Stimulated activated CD4-positive, alpha-beta T cell treated with anti-CD3 and anti-CD28 coated beads, Interleukin-4, amount 100 ng/mL, for 4 hours (primary cell): Measurements from ENCODE around the gene RBM33.
A peak's percentile ranks its signal among the peaks of the same experiment; 100 is the strongest.

Experiments used
- DNase-seq, 2 experiments: peaks; one replicate each; pipeline ENCODE4 v3.0.0-alpha.2; 2020

RBM33 gene

DNA sequence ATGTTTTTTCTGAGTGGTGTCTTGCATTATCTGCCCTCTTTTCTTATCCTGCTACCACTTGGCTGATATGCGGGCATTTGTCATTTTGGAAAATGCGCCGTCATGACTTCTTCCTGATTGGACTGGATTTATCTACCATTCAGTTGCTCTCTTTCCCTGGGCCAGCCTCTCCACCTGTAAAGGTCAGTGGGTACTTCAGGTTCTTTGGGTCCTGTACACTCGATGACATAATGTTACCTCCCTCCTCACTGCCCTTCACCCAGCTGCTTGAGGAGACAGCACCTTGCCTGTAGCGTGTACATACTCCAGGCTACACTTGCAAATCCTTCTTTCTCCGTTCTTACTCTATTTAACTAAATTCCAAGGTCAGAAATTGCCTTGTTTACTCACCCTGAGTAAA, 83.7 kb downstream of the RBM33 start:
- no peak for DNase-seq

DNA sequence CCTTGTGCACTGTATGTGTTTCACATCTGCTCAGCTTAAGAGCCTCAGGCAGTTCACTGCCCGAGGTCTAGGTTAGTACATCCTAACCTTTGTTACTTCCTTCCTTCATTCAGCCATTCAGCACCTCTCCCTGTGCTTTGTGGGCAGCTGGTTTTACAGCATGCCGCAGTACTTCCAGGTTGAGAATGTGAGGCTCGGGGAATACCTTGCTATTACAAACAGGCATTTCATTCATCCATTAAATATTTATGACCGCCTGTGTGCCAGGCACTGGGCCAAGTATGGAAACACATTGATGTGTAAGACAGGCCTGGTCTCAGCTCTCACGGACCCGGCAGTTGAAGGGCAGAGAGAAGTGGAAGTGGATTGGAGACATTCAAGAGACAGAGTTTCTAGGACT, 85.4 kb downstream of the RBM33 start:
- DNase-seq: no peak

DNA sequence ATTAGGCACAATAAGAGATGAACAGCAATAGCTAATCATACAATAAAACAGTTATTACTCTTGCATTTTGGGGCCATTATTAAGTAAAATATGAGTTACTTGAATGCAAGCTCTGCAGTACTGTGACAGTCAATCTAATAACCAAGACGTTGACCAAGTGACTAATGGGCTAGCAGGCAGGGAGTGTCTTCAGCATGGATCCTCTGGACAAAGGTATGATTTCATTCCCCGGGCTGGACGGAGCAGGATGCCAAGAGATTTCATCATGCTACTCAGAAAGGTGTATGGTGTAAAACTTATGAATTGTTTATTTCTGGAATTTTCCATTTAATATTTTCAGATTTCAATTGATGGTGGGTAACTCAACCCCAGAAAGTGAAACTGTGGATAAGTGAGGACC, 86.9 kb downstream of the RBM33 start:
- no peak for DNase-seq

DNA sequence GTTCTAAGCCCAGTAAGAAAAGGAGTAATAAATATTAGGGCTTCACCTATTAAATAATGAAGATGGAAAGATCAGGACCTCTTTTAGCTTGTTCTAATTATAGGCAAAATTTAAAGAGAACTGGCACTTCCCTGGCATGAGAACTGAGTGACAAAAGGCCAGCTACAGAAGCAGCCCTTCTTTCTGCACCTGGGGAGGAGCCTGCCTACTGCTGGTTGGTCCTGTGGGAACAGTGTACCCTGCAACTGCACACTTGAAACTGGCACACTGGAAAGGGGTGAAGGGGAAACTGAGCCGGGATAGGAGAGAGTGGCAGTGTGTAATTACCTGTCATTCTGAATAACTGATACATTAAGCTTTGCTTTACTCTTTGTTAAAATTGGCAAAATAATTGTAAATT, 87.4 kb downstream of the RBM33 start:
- DNase-seq: no peak

DNA sequence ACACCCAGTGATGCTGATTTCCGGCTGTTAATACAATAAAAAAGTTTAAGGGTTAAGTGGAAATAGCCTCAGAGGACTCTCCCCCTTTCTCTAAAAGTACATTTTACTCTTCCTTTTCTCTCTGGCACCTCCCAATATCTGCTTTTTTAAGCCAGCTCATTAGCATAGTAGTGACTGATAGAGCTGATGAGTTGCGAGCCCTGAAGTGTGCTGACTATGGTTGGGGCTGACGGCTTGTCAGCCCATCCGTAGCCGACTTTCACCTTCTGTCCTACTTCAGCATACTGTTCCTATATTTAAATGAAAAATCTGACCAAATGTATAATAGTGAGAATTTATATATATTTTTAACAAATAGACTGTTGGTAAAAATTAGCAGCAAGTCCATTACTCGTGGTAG, 87.8 kb downstream of the RBM33 start:
- DNase-seq: no peak

DNA sequence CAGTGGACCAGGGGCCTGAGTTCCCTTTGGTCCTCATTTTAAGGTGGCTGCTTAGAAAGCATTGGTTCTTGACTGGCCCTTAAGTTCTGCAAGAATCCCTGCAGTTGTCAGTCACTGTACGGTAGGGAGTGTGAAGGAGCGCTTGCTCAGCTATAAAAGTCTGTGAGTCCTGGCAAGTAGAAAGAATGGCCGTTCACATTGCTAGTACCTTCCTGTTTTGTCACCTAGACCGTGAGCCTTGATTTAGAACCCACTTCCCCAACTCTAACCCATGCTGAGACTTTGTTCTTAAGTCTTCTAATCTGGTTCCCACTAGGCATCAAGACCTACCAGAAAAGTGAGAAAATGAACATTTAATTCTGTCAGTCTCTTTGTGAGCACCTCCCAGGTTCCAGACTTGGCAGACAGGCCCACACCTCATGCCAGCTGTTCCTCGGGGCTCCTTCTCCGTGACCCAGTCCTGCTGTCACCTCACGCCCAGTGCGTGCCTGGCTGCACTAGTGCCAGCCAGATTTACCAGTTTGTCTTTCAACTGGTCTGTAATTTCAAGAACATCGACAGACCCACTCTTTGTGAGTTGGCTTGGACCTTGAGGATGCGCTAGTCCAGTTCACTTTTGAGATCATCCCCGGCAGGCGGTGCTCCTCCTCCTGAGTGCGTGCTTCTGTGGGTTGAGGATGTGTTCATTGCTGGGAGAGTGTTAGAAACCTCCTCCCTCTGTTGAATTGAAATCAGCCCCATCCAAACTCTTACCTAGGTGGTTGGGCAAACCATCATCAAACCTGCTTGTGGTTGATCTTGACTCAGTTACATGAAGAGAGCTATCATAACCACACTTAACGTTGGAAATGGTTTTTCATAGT, 89.4 kb downstream of the RBM33 start:
- DNase-seq: no peak

DNA sequence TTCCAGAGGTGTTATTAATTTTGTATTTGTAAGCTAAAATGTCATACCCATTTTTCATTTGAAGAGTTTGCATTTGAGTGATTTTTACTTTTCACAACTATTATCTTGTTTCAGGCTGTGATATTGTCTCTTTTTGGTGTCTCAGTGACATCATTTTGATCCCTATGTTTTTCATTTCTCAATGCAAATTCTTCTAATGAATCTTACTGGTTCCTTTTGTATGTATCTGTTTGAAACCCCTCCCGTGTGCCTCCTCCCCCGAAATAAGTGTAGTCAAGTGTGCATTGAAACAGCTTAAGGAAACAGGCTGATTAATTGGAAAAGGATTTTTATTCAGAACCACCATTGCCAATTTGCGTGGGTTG, 90.0 kb downstream of the RBM33 start:
- no peak for DNase-seq

DNA sequence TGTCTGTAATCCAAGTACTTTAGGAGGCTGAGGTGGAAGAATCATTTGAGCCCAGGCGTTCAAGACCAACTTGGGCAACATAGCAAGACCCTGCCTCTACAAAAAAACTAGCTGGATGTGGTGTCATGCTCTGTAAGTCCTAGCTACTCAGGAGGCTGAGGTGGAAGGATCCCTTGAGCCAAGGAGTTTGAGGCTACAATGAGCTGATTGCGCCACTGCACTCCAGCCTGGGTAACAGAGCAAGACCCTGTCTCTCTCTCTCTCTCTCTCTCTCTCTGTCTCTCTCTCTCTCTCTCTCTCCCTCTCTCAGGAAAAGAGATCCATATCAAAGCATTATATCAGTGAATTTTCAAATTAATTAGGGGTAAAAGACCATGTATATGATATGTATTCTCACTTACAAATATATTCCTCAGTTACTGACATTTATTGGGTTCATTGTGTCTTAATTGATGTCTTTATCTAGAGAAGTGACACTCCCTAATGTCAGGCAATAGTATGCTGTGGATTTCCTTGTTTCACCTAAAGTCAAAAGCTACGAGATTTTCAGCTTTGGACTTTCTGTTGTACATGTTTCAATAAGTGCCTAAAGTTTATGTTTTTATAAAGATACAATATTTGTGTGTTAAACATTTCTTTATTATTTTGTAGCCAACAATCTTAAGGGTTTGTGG, 91.1 kb downstream of the RBM33 start:
- no peak for DNase-seq

DNA sequence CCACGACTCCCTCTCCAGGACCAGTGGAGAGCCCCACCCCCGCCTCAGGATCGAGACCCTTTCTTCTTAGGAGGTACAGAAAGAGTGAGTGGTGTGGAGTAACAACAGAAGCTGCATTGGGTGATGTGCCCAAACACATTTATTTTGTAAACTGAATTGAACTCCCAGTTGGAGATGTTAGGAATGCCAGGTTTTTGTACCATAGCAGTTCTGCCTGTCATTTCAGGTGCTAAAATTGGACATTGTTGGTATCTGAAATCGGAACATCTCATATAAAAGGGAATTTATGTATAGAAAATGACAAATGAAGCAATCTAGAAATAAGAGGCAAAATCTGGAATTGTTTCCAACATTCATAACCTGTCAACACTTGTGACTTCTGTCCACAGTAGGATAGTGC, 93.1 kb downstream of the RBM33 start:
- no peak for DNase-seq

DNA sequence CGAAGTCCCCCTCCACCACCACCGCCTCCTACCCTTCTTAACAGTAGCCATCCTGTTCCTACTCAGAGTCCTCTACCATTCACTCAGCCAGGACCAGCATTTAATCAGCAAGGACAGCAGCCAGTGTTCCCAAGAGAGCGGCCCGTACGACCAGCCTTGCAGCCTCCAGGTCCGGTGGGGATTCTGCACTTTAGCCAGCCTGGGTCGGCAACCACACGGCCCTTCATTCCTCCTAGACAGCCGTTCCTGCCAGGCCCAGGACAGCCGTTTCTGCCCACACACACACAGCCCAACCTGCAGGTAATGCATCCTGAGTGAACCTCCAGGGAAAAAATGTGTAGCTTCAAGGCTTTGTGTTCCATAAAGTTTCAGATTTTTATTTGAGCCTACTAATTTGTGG, 93.6 kb downstream of the RBM33 start:
- DNase-seq: no peak

DNA sequence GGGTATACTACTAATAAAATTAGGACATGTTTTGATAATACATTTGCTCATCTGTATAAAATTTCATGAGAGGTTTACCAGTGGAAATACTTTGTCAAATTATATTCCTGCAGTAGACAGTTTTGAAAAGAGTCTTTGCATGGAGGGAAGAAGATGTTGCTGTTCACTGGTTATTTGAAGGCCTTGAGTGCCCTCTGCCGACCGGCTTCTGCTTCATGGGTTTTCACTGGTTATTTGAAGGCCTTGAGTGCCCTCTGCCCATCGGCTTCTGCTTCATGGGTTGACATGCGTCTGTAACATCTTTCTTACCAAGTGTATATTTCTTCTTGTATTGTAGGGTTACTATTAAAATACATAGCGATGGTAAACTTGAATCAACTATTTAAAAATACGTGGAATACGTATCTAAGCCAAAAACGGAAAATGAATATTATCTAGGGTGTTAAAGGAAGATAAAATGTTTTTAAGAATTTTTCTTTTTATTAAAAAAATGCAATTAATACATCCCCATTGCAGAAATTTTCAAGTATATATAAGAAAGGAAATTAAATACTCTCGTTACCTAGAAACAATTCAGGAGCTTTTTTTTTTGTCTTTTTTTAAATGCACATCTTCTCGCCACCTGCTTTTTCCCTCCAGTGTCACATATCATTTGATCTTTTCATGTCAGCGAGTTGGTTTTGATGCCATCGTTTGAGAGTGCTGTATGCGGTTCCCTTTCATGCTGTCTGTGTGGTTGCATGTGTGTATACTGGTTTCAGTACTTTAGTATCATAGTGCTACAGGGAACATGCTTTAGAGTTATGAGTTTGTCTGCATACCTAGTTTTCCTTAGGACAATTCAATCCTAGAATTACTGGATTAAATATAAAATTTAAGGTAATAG, 94.4 kb downstream of the RBM33 start:
- DNase-seq: peak; percentile 53 to 59

DNA sequence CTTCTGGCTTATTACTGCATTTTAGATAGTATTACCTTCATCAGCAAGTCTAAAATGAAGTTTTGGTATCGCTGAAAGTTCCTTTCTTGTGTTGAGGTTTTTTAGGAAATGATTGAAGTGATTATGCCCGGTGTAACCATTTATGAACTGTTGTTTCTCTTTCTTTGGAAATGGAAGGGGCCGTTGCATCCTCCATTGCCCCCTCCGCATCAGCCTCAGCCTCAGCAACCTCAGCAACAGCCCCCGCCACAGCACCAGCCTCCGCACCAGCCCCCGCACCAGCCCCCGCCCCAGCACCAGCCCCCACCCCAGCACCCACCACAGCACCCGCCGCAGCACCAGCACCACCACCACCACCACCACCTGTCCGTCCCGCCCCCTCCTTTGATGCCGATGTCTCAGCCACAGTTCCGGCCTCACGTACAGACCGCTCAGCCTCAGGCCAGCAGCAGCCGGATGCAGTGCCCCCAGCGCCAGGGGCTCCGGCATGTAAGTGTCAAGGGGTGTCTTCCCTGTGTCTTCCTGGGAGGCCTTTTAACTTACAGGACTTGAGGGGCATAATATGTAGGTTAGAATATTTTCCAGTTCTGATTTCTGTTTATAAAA, 95.2 kb downstream of the RBM33 start:
- no peak for DNase-seq

DNA sequence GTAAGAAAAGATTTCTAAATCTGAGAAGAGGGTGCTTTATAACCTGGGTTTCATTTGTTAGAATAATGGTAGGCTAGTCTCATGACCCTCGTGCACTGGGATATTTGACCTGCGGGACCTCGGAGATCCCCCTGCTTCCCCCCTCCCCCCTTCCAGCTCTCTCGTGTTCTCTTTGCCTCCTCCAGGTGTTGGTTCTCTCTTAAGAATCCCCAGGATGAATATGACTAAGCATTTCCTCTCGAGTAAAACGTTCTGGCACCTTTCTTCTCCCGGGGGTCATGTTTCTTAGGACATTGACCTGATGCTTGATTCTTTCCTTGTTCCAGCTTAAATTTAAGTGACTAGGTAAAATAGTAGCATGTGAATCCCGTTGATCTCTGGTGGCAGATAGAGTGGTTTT, 96.6 kb downstream of the RBM33 start:
- DNase-seq: no peak

DNA sequence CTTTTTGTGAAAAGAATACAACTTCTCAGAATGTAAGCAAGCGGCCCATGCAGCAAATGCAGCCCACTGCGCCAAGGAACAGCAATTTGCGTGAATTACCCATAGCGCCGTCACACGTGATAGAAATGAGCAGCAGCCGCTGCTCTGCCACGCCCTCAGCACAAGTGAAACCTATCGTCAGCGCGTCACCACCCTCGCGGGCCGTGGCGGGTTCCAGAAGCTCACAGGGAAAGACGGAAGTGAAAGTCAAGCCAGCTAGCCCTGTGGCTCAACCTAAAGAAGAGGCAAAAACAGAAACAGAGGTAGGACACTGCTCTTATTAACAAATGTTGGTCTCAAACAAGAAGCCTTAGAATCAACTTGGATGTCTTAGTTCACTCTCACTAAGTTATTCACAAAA, 97.3 kb downstream of the RBM33 start:
- DNase-seq: no peak

DNA sequence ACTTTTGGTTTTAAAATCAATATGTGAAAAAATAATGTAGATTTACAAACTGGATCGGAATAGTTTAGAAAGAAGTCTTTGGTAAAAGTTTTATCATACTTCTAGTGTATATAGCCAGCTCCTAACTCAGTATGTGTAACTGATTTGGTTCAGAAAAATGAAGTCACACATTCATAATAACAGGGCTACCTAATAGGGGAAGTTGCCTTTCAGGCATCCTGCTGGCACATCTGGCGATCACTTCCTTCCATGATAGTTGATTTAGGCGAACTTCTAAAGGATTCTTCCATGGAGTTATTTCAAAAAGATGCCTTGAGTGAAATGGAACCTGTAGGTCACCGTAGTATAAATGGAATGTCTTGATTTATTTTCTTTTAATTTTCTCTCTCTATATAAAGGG, 98.7 kb downstream of the RBM33 start:
- DNase-seq: no peak

DNA sequence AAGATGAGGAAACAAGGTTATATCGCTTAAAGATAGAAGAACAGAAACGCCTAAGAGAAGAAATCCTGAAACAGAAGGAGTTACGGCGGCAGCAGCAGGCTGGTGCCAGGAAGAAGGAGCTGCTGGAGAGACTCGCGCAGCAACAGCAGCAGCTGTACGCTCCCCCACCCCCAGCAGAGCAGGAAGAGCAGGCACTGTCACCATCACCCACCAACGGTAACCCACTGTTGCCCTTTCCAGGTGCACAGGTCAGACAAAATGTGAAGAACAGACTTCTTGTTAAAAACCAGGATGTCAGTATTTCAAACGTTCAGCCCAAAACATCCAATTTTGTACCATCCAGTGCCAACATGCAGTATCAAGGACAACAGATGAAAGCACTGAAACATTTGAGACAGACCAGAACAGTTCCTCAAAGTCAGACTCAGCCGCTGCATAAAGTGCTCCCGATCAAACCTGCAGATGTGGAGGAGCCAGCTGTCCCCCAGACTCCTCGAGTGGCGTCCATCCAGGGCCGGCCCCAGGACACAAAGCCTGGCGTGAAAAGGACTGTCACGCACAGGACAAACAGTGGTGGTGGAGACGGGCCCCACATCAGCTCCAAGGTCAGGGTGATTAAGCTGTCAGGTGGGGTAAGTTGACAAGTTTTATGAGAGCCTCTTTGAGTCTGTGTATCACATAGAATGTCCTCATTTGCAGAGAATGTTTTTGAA, 100.7 kb downstream of the RBM33 start:
- no peak for DNase-seq

DNA sequence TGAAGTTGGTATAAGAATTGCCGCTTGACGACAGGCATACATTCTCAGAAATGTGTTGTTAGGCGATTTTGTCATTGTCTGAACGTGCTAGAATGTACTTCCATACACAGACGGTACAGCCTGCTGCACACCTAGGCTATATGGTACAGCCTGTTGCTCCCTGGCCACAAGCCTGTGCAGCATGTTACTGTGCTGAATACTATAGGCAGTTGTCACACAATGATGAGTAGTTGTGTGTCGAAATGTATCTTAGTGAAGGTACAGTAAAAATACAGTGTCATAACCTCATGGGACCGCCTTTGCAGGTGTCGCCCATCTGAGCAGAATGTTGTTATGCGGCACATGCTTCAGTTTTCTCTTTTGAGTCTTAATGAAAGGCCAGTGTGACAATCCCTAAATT, 101.3 kb downstream of the RBM33 start:
- no peak for DNase-seq

DNA sequence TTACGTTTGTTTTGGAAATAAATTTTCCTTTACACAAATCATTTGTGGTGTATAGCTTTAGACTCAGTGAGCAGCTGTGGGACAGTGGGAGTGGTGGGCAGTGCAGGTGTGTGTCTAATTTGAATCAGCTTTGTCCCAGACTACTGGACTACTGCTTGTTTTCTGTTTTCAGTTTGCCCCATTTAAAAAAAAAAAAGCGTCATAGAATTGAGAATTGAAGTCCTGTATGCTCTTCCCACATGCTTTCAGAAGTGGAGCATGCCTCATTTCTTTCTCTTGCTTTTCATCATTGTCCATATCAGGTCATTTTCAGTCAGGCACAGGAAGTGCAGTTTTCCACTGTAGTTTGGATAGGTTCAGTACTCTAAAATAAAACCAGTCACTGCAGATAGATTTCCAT, 101.7 kb downstream of the RBM33 start:
- DNase-seq: no peak

DNA sequence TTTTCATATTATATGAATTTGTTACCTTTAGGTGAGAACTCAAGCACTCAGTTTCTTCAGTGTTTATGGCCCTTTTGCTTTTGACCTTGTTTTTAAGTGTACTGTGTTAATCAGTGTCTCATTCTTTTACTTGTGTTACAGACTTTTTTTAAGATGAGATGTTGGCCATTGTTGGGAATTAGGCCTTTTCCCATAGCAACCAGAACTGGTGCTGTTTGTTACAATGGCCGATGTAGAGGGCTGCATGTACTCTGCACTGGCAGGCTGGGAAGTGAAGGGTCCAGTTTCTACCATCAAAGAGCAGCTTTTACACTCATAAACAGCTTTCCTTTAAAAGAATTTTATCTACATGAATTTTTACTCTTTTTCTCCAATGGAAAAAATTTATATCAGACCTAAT, 102.7 kb downstream of the RBM33 start:
- DNase-seq: no peak

DNA sequence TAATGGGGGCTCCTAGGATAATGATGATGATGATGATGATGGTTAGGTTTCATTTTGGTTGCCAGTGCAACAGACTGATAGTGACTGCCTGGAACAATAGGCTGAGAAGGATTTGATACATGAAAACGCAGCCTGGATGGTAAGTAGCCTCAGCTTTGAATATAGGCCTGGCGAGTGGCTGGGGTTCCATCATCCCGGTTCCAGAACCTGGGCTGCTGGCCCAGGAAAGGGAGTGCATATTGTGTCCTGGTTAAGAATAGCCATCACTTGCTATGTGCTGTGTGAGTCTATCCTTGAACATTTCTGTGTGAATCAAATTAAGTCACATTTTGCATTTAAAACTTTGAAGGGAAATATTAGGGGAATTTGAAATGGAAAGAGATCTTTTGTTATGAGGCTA, 105.1 kb downstream of the RBM33 start:
- DNase-seq: no peak

DNA sequence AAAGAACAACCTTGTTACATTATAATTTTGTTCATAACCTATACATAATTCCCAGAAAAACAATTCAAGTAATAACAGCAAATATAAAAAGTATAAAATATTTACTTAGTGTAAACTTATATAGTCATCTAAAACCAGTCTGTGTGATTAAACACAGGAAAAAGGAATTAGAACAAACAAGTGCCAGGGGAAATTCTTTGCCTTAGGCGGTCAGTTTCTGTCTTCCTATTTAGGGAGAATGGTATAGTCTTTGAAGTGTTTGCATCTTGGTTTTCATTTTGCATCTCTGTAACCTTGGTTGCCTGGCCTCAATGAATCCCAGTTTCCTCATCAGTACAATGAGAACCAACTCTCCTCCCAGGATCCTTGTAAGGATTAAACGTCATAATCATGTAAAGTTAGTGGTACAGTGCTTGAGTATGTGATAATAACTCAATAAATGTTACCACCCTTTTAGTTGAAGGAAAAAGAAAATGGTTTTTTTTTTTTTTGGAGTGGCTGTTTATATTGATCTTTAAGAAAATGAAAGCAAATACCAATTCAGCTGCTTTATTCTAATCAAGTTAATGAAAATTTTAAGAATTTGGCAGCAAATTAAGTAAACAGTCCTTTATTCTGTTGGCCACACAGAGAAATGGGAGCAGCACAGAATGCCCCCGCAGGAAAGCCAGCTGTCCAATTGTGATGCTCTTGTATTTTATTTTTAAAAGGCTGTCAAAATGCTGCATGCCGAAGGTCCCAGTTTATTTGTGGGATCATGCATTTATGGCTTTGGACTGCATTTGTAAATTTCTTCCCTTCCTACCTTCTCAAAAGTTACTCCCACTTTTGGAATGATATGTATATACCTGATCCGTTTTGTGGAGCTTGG, 106.0 kb downstream of the RBM33 start:
- no peak for DNase-seq

DNA sequence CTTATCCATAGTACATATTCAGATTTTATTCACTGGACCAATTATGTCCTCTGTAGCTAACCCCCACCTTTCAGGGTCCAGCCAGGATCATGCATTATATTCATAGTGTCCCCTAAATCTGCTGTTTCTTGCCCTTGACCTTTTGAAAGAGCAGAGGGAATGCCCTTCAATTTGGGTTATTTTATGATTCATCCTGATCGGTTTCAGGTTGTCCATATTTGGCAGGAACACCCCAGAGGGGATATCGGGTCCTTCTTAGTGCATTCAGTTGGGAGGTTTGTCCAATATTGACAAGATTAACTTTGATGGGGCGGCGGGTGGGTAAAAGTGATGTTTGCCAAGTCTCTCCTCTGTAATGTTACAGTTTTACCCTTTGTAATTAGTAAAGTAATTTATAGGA, 106.9 kb downstream of the RBM33 start:
- DNase-seq: no peak
